K562 (cell line): ENCODE data around the gene B4GALNT2.

ENCODE experiments used
- CEBPB ChIP-seq: fragments of 450-650 bp; IDR thresholded peaks from 2 replicates; pipeline ENCODE4 v1.6.1; 2016; ENCODE audit warnings: missing genetic modification characterization, missing compliant biosample characterization
- CTCF ChIP-seq, 3 experiments: IDR thresholded peaks in 2 of 3; conservative IDR thresholded peaks in 1 of 3; 2 replicates each; pipeline ENCODE4 v1.5.1; 2011 to 2012; ENCODE audit warnings: low read length in 3 of 3, mild to moderate bottlenecking in 3 of 3, control low read depth in 2 of 3, improper control_type of control experiment in 1 of 3, inconsistent platforms in 1 of 3, low read depth in 1 of 3, mixed read lengths in 1 of 3, moderate library complexity in 1 of 3; ENCODE audit not compliant: insufficient read depth in 2 of 3
- CTCFL ChIP-seq: IDR thresholded peaks from 2 replicates; pipeline ENCODE4 v1.6.1; 2011; ENCODE audit warnings: borderline replicate concordance, low read depth, mild to moderate bottlenecking, moderate library complexity, low read length; ENCODE audit not compliant: insufficient read depth, poor library complexity, severe bottlenecking
- E4F1 ChIP-seq: fragments of 250-450 bp; sonication (Bioruptor Pico); IDR thresholded peaks from 2 replicates; pipeline ENCODE4 v1.5.0; 2021; ENCODE audit warnings: mild to moderate bottlenecking, borderline replicate concordance
- EZH2 ChIP-seq: IDR thresholded peaks from 2 replicates; pipeline ENCODE4 v1.6.1; 2012; ENCODE audit warnings: low read depth, mild to moderate bottlenecking, inconsistent platforms, low read length, borderline replicate concordance
- FOXA1 ChIP-seq: fragments of 450-650 bp; IDR thresholded peaks from 2 replicates; pipeline ENCODE4 v1.6.1; 2016; ENCODE audit warnings: mild to moderate bottlenecking, borderline replicate concordance
- GABPA ChIP-seq: fragments of 200-800 bp; sonication (Bioruptor generic); conservative IDR thresholded peaks from 2 replicates; pipeline ENCODE4 v1.6.1; 2016; ENCODE audit warnings: low read depth, missing genetic modification characterization, missing compliant biosample characterization
- HEY1 ChIP-seq: fragments of 250-450 bp; sonication (Bioruptor Pico); IDR thresholded peaks from 2 replicates; pipeline ENCODE4 v1.5.0; 2020; ENCODE audit warnings: mild to moderate bottlenecking, moderate library complexity, borderline replicate concordance
- MAZ ChIP-seq, 2 experiments: fragments of 450-650 bp in 1 of 2; sonication (generic) in 1 of 2; formaldehyde crosslinking; IDR thresholded peaks in 1 of 2; conservative IDR thresholded peaks in 1 of 2; 2 replicates each; pipeline versions ENCODE4 v1.4.0 to v1.5.0; 2020; ENCODE audit warnings: mild to moderate bottlenecking in 1 of 2, missing genetic modification reagents in 1 of 2
- MCM3 ChIP-seq: fragments of 450-650 bp; IDR thresholded peaks from 2 replicates; pipeline ENCODE4 v1.6.1; 2016
- SMARCC2 ChIP-seq: fragments of 450-650 bp; IDR thresholded peaks from 2 replicates; pipeline ENCODE4 v1.6.1; 2017; ENCODE audit warnings: antibody characterized with exemption, moderate library complexity, mild to moderate bottlenecking, low read depth
- SRSF1 ChIP-seq: fragments of 200-400 bp; formaldehyde crosslinking; IDR thresholded peaks from 2 replicates; pipeline ENCODE4 v1.6.1; 2017; ENCODE audit warnings: mild to moderate bottlenecking, low read depth, low read length, moderate library complexity
- STAT6 ChIP-seq: sonication (generic); formaldehyde crosslinking; IDR thresholded peaks from 2 replicates; pipeline ENCODE4 v1.8.1; 2023; ENCODE audit warnings: mild to moderate bottlenecking, missing genetic modification reagents
- ZBTB49 ChIP-seq: sonication (generic); formaldehyde crosslinking; IDR thresholded peaks from 2 replicates; pipeline ENCODE4 v1.8.0; 2022; ENCODE audit warnings: missing genetic modification reagents, mild to moderate bottlenecking, borderline replicate concordance

GRCh38 chr17:49183341-49183740 lies 50.8 kb downstream of the B4GALNT2 start:
- no peak for TF ChIP-seq ZBTB49 (CRISPR knock-in tag)
- TF ChIP-seq SMARCC2 = no peak
- TF ChIP-seq HEY1 (CRISPR knock-in tag) = no peak
- TF ChIP-seq STAT6 (CRISPR knock-in tag) = no peak
- no peak for TF ChIP-seq EZH2
- TF ChIP-seq CTCFL = no peak
- no peak for TF ChIP-seq GABPA (tag)
- TF ChIP-seq E4F1 (CRISPR knock-in tag) = no peak
- TF ChIP-seq CEBPB (tag) = no peak
- TF ChIP-seq FOXA1 = no peak
- TF ChIP-seq MAZ (CRISPR knock-in tag; conservative IDR thresholded peaks at IDR 0.05 in 1 of 2, IDR thresholded peaks at IDR 0.05 in 1 of 2) = no peak
- no peak for TF ChIP-seq MCM3
- no peak for TF ChIP-seq SRSF1
- no peak for TF ChIP-seq CTCF (IDR thresholded peaks at IDR 0.05 in 2 of 3, conservative IDR thresholded peaks at IDR 0.05 in 1 of 3; ENCODE audit: insufficient read depth in 2 of 3, low read depth in 1 of 3, low read length in 3 of 3)
